ENCODE results near the gene SRCAP. TPM values are rescaled to one million over a fixed set of nuclear protein-coding genes. Genes with fewer than 3 reads are reported as not detected.

The SRCAP gene
- total RNA-seq, 1 experiment from 2014 or later: 60.7 TPM

DNA sequence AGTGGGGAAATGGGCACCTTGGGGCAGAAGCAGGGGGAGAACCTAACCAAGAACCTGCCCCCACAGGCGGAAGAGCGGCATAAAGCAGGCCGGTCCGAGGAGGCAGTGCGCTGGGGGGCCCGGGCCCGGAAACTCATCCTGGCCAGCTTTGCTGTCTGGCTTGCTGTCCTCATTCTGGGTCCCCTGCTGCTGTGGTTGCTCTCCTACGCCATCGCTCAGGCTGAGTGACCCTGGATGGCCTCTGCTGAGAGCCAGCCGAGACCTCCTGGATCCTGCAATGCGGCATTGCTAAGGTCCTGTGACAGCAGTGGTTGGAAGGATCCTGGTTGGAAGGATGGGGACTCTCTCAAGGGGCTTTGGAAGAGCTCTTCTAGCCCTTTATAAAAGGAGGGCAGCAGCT, 44.7 kb downstream of the SRCAP start:
- BruUV-seq (replicated peaks): no TSS peak

DNA sequence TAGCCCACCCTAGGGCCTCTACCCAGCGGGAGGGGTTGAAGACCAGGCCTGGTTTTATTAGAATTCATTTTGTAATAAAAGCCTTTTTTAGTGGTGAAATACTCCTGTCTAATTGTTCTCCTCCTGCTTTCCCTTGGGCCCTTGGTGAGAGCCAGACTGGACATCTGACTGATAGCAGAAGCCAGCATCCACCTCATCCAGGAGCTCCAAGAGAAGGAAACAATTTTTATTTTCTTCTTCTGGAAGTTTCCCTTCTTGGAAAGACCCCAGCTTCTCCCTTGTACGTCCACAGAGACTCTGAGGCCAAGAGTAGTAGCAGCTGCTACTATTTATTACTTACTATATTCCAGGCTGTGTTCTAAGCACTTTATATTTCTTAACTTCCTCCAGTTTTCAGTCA, 45.2 kb downstream of the SRCAP start:
- Mint-ChIP-seq H3K27me3 (ENCODE audit: insufficient read depth, unreplicated experiment) (no peaks in the 10 kb centered on the region), H3K27ac (ENCODE audit: low read depth, unreplicated experiment) (peak overlapping the region; percentile 25), H3K4me3 (ENCODE audit: unreplicated experiment) (no peak overlapping the region), H3K36me3 (ENCODE audit: insufficient read depth, unreplicated experiment) (peaks cover 82% of the 10 kb centered on the region), H3K9me3 (ENCODE audit: unreplicated experiment) (no peaks in the 10 kb centered on the region), H3K4me1 (ENCODE audit: insufficient read depth, unreplicated experiment) (peaks cover 49% of the 10 kb centered on the region)
- intact Hi-C loops (cut with micrococcal nuclease): no loop called here
- DNase-seq (ENCODE audit: unreplicated experiment): no peak
- no TSS peak for BruUV-seq (replicated peaks)
- ChIA-PET POLR2A (interaction anchor here (0.7 to 1.4 kb wide), 2 partner anchors 27 to 118 kb away, joined by 3 to 4 read pairs; no protein-coding TSS in a partner anchor), CTCF (interaction anchor here (1.0 kb wide), 1 partner anchor 198 kb away, joined by 3 read pairs; no protein-coding TSS in a partner anchor)
- no peak for TF ChIP-seq CTCF (IDR thresholded peaks at IDR 0.05; ENCODE audit: unreplicated experiment)

More for the DNA sequence above, 44.7 kb downstream of the SRCAP start:
- H3K9me3 Mint-ChIP-seq (ENCODE audit: unreplicated experiment): no peaks in the 10 kb centered on the region
- no peak for DNase-seq (ENCODE audit: unreplicated experiment)
- no peak overlapping the region for H3K27ac Mint-ChIP-seq (ENCODE audit: low read depth, unreplicated experiment)
- intact Hi-C loops (cut with micrococcal nuclease): no loop called here
- peaks cover 85% of the 10 kb centered on the region for H3K36me3 Mint-ChIP-seq (ENCODE audit: insufficient read depth, unreplicated experiment)
- no peak for TF ChIP-seq CTCF (IDR thresholded peaks at IDR 0.05; ENCODE audit: unreplicated experiment)
- CTCF ChIA-PET: interaction anchor here (1.0 kb wide), 1 partner anchor 198 kb away, joined by 3 read pairs; no protein-coding TSS in a partner anchor
- H3K4me1 Mint-ChIP-seq (ENCODE audit: insufficient read depth, unreplicated experiment): peaks cover 49% of the 10 kb centered on the region
- no peak overlapping the region for H3K4me3 Mint-ChIP-seq (ENCODE audit: unreplicated experiment)
- POLR2A ChIA-PET: interaction anchor here (1.4 to 4.1 kb wide), 2 partner anchors 18 to 26 kb away, joined by 4 to 41 read pairs; partner anchors contain the start of genes CFAP119 and RNF40
- no peaks in the 10 kb centered on the region for H3K27me3 Mint-ChIP-seq (ENCODE audit: insufficient read depth, unreplicated experiment)

GRCh38 chr16:30745082-30745481, 46.1 kb downstream of the SRCAP start:
- no TSS peak for BruUV-seq (replicated peaks)
- CTCF ChIA-PET: interaction anchor here (0.6 kb wide), 2 partner anchors 151 to 199 kb away, joined by 3 read pairs; partner anchors contain the start of gene CTF1
- intact Hi-C loops (cut with micrococcal nuclease): no loop called here
- TF ChIP-seq CTCF (IDR thresholded peaks at IDR 0.05; ENCODE audit: unreplicated experiment): no peak
- Mint-ChIP-seq H3K4me3 (ENCODE audit: unreplicated experiment) (no peak overlapping the region), H3K27ac (ENCODE audit: low read depth, unreplicated experiment) (peak overlapping the region; percentile 25), H3K9me3 (ENCODE audit: unreplicated experiment) (no peaks in the 10 kb centered on the region), H3K4me1 (ENCODE audit: insufficient read depth, unreplicated experiment) (peaks cover 53% of the 10 kb centered on the region), H3K27me3 (ENCODE audit: insufficient read depth, unreplicated experiment) (no peaks in the 10 kb centered on the region), H3K36me3 (ENCODE audit: insufficient read depth, unreplicated experiment) (peaks cover 76% of the 10 kb centered on the region)
- DNase-seq (ENCODE audit: unreplicated experiment): no peak
- POLR2A ChIA-PET: no interaction called here

- no peak overlapping the region for H3K4me3 Mint-ChIP-seq (ENCODE audit: unreplicated experiment)
- DNase-seq (ENCODE audit: unreplicated experiment): no peak
- peaks cover 75% of the 10 kb centered on the region for H3K36me3 Mint-ChIP-seq (ENCODE audit: insufficient read depth, unreplicated experiment)
- H3K27me3 Mint-ChIP-seq (ENCODE audit: insufficient read depth, unreplicated experiment): no peaks in the 10 kb centered on the region
- ChIA-PET CTCF (interaction anchor here (1.2 kb wide), 1 partner anchor 24 kb away, joined by 4 read pairs; no protein-coding TSS in a partner anchor), POLR2A (interaction anchor here (0.8 to 5.1 kb wide), 9 partner anchors 13 to 820 kb away, joined by 3 to 55 read pairs (median 7); partner anchors contain the start of genes FBRS, KCTD13 and ZNF689)
- TF ChIP-seq CTCF (IDR thresholded peaks at IDR 0.05; ENCODE audit: unreplicated experiment): no peak
- BruUV-seq (replicated peaks): no TSS peak
- intact Hi-C loops (cut with micrococcal nuclease): no loop called here
- peaks cover 36% of the 10 kb centered on the region for H3K4me1 Mint-ChIP-seq (ENCODE audit: insufficient read depth, unreplicated experiment)
- H3K9me3 Mint-ChIP-seq (ENCODE audit: unreplicated experiment): no peaks in the 10 kb centered on the region
- peak overlapping the region; percentile 86 for H3K27ac Mint-ChIP-seq (ENCODE audit: low read depth, unreplicated experiment)
Observed at GRCh38 chr16:30746638-30747175, 47.7 kb downstream of the SRCAP start.
